Lower leg skin (tissue), 4 donors: ENCODE measurements around the gene MSH2. TPM values are rescaled to one million over a fixed set of nuclear protein-coding genes. Genes with fewer than 3 reads are reported as not detected.

Experiments
- DNase-seq, 2 donors: peaks; one replicate each; pipeline ENCODE4 v3.0.0-alpha.2; 2019; ENCODE audit warnings: low spot score in 2 of 2
- H3K4me3 ChIP-seq: fragments of 200-600 bp; sonication (generic); 2 replicates; pipeline ENCODE4 v1.5.1; 2017; ENCODE audit warnings: mild to moderate bottlenecking, low read depth; ENCODE audit not compliant: poor library complexity, severe bottlenecking
- POLR2A ChIP-seq, 2 donors: fragments of 450-650 bp; IDR thresholded peaks; one replicate each; pipeline ENCODE4 v1.6.1; 2016 to 2017; ENCODE audit warnings: antibody characterized with exemption in 2 of 2, mild to moderate bottlenecking in 1 of 2, moderate library complexity in 1 of 2
- WGBS, 2 donors: methylation state at CpG; one replicate each; pipeline ENCODE4 v1.1.5; 2018; 5-methylcytosine and 5-hydroxymethylcytosine counted together
- intact Hi-C: fragments of 100-400 bp; cut with DNase I; formaldehyde crosslinking; loops from one replicate; pipeline ENCODE4 v1.15.0; 2023; ENCODE audit warnings: low total_unique reads
- total RNA-seq, 4 donors: library from RNA; depleted of rRNA; stranded (reverse); fragments of >200 nt; gene quantifications; one replicate each; pipeline ENCODE4 v1.1.0, GENCODE V29; 2016
- TF ChIP-seq, protein P1 (sequence below), 3 donors: fragments of 450-650 bp; IDR thresholded peaks; one replicate each; pipeline ENCODE4 v1.5.1; 2016; ENCODE audit warnings: antibody characterized with exemption in 3 of 3, mild to moderate bottlenecking in 3 of 3, moderate library complexity in 2 of 3

MSH2 gene
- total RNA-seq, 4 donors from 2014 or later: 10.6 to 11.9 (median 11.5) TPM

- DNase-seq: no peak
- H3K4me3 ChIP-seq: no peak overlapping the region
- 85 to 91% methylated on average over 6 of the region's 6 CpGs for WGBS, 2 donors
- intact Hi-C loops: no loop called here
- TF ChIP-seq, protein P1, sequence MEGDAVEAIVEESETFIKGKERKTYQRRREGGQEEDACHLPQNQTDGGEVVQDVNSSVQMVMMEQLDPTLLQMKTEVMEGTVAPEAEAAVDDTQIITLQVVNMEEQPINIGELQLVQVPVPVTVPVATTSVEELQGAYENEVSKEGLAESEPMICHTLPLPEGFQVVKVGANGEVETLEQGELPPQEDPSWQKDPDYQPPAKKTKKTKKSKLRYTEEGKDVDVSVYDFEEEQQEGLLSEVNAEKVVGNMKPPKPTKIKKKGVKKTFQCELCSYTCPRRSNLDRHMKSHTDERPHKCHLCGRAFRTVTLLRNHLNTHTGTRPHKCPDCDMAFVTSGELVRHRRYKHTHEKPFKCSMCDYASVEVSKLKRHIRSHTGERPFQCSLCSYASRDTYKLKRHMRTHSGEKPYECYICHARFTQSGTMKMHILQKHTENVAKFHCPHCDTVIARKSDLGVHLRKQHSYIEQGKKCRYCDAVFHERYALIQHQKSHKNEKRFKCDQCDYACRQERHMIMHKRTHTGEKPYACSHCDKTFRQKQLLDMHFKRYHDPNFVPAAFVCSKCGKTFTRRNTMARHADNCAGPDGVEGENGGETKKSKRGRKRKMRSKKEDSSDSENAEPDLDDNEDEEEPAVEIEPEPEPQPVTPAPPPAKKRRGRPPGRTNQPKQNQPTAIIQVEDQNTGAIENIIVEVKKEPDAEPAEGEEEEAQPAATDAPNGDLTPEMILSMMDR (IDR thresholded peaks at IDR 0.05): no peak
- TF ChIP-seq POLR2A (IDR thresholded peaks at IDR 0.05): no peak
These were observed 106.9 kb downstream of the MSH2 start for GRCh38 chr2:47509821-47510385.

- DNase-seq: no peak
- 83 to 87% methylated on average over 4 of the region's 4 CpGs for WGBS, 2 donors
- H3K4me3 ChIP-seq: no peak overlapping the region
- intact Hi-C loops: no loop called here
- TF ChIP-seq, protein P1 (IDR thresholded peaks at IDR 0.05): no peak
These were observed 107.8 kb downstream of the MSH2 start for GRCh38 chr2:47510745-47511144.

- intact Hi-C loops: no loop called here
- WGBS, 2 donors: 84 to 100% methylated on average over 1 of the region's 1 CpG
- TF ChIP-seq, protein P1 (IDR thresholded peaks at IDR 0.05): no peak
- no peak for TF ChIP-seq POLR2A (IDR thresholded peaks at IDR 0.05)
- no peak for DNase-seq
- no peak overlapping the region for H3K4me3 ChIP-seq
These were observed 109.7 kb downstream of the MSH2 start for GRCh38 chr2:47512581-47513083.

- no peak overlapping the region for H3K4me3 ChIP-seq
- no peak for DNase-seq
- intact Hi-C loops: no loop called here
- 93 to 98% methylated on average over 7 of the region's 7 CpGs for WGBS, 2 donors
- TF ChIP-seq, protein P1 (IDR thresholded peaks at IDR 0.05): no peak
- TF ChIP-seq POLR2A (IDR thresholded peaks at IDR 0.05): no peak
These were observed 111.1 kb downstream of the MSH2 start for GRCh38 chr2:47513981-47514520.

GRCh38 chr2:47516360-47517104 is 113.6 kb downstream of the MSH2 start:
- WGBS, 2 donors: 78 to 80% methylated on average over 7 of the region's 7 CpGs
- intact Hi-C loops: no loop called here
- TF ChIP-seq, protein P1 (IDR thresholded peaks at IDR 0.05): no peak
- no peak for TF ChIP-seq POLR2A (IDR thresholded peaks at IDR 0.05)
- DNase-seq: no peak
- H3K4me3 ChIP-seq: no peak overlapping the region
